GM18519 (cell line): Measurements from ENCODE around the gene PLEKHM2.

Experiments
- ATAC-seq: cut with Tn5 transposase; IDR thresholded peaks from one replicate; pipeline ENCODE4 v1.9.1; 2021; ENCODE audit warnings: mild to moderate bottlenecking, moderate library complexity; ENCODE audit not compliant: unreplicated experiment, low FRiP score

PLEKHM2 gene

DNA sequence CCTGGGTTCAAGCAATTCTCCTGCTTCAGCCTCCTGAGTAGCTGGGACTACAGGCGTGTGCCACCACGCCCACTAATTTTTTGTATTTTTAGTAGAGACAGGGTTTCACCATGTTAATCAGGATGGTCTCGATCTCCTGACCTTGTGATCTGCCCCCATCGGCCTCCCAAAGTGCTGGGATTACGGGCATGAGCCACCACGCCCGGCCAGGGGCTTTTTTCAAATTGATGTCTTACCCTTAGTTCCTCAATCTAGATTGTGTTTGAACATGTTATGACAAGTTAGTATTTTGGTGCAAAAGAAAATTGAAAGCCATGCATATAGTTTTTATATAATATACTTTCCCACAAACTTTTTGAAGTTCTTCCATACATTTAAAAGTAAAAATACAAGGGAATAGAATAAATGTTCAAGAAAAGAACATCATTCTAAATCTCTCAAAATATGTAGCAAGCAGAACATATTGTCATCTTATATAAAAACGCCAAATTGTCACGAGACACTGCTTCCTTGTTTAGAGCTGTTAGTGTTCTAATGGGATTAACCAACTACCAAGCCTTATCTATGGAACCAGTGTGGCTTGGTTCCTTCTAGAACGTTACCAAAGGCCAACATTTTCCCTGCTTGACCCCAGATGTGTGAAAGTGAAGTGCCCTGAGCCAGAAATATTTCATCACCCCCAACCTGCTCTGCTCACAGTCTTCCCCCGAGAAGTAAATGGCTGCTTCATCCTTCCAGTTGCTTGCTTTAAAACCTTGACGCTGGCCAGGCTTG, 9.5 kb upstream of the PLEKHM2 start:
- ATAC-seq: no peak

DNA sequence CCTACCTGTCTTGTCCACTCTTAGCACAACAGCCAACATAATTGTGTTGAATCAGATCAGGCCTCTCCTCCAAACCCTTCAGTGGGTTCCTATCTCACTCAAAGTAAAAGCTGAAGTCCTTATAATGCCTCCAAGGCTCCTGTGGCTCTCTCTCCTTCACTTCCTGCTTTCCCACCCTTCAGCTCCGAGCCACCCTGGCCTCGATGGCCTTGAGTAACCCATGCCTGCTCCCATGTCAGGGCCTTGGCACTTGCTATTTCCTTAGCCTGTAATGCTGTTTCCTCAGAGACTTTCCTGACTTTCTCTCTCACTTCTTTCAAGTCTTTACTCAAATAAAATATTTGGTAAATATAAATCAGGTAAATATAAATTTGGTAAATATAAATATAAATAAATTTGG, 8.1 kb upstream of the PLEKHM2 start:
- ATAC-seq: no peak

DNA sequence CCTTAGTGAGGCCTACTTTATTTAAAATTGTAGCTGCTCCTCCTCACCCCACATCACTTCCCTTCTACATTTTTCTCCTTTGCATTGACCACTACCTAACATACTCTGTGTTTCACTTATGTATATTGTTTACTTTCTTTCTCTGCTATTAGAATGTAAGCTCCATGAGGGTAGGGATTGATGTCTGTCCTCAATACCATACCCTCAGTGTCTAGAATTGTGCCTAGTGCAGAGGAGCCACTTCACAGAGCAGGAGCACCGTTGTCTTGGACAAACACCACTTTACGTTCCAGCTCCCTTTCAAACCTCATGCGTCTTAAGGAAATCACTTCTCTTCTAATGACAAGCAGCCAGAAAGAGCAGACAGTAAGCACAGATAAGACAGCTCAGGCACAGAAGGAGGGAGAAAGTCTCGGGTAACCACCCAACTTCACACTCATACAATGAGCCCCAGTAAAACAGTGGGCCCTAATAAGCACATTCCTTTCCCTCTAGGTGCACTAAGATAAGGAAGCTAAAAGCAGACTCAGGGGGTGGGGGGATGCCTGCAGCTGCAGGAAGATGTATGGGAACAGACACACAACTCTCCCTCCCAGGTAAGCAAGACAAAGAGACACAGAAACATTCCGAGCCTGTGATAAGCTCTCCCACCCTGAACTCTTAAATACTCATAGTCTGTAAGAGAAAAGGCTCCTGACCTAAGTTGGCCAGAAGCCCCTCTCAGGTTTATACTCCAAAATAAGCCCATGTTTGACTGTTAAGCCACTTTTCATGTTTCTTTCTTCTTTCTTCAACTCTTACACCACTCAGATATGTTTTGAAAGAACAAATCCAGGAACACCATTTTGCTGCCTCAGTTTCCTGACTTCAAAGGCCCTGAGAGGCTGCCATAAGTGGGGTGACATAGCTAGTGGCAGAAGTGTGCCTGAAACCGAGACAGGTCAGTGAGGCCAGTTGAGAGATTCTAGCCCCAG, 7.1 kb upstream of the PLEKHM2 start:
- no peak for ATAC-seq

DNA sequence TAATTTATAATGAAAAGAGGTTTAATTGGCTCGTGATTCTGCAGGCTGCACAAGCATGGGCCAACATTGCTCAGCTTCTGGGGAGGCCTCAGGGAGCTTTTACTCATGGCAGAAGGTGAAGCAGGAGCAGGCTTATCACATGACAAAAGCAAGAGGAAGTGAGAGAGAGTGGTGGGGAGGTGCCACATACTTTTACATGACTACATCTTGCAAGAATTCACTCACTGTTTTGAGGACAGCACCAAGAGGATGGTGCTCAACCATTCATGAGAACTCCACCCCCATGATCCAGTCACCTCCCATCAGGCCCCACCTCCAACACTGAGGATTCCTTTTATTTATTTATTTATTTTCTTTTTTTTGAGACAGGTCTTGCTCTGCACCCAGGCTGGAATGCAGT, 5.5 kb upstream of the PLEKHM2 start:
- ATAC-seq: no peak

DNA sequence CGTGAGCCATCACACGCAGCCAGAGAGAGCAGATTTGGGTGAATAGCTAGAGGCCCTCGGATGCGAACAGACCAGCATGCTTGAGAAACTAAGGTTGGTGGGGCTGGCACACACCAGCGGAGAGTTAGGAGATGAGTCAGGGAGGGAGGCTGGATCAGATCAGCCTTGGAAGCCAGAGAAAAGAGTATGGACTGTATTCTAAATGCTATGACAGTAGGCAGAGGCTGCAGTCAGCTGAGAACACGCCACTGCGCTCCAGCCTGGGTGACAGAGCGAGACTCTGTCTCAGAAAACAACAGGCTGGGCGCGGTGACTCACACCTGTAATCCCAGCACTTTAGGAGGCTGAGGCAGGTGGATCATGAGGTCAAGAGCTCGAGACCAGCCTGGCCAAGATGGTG, 4.0 kb upstream of the PLEKHM2 start:
- ATAC-seq: no peak

DNA sequence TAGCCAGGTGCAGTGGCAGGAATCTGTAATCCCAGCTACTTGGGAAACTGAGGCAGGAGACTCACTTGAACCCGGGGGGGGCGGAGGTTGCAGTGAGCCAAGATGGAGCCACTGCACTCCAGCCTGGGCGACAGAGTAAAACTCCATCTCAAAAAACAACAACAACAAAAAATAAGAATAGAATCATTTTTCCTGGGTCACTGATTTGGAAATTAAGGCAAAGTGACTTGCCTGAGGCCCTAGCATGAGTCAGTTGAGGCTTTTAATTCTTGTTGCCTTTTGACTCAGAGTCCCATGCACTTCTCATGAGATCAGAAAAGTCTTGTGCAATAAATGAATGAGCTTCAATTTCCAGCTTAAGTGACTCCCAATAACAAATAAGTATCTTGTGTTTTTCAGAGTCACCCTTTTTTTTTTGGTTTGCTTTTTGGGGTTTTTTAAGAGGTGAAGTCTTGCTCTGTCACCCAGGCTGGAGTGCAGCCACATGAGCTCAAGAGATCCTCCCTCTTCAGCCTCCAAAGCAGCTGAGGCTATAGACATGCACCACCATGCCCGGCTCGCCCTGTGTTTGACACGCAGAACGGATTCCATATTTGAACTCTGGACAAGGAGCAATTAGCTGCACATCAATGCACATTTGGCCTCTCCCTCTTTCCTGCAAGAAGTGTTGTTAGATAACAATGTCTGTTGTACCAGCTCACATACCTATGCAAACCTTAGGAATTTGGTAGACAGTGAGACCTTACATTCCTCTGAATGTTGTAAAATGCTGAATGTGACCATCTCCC, 3.4 kb upstream of the PLEKHM2 start:
- no peak for ATAC-seq

DNA sequence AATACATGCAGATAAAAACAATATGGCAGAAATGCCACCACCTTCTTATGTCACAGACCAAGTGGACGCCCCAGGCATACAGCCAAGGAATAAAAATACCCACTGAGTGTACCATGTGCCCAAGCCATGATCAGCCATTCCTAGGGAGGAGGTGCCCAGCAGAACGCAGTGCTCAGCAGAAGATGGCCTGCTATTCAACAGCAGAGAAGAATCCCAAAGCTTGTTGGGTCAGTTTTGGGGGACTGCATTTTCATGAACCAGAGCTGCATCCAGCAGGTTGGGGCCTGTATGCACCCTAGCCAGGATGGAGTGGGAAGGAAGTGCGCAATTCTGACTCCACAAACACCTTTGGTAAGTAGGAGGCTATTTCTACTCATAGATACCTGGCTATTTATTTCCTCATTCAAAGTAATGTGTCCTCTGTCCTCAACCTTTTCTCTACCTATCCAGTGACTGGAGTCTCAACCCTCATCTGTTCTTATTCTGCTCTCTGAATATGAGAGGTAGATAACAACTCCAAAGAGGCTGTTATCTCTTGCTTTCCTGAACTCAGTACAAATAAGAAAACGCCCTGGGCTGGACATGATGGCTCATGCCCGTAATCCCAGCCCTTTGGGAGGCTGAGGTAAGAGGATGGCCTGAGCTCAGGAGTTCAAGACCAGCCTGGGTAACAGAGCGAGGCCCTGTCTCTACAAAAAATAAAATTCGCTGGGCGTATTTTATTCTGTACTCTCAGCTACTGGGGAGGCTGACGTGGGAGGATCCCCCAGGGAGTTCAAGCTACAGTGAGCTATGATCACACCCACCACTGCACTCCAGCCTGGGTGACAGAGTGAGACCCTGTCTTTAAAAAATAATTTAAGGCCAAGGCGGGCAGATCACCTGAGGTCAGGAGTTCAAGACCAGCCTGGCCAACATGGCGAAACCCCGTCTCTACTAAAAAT, 2.5 kb upstream of the PLEKHM2 start:
- no peak for ATAC-seq

DNA sequence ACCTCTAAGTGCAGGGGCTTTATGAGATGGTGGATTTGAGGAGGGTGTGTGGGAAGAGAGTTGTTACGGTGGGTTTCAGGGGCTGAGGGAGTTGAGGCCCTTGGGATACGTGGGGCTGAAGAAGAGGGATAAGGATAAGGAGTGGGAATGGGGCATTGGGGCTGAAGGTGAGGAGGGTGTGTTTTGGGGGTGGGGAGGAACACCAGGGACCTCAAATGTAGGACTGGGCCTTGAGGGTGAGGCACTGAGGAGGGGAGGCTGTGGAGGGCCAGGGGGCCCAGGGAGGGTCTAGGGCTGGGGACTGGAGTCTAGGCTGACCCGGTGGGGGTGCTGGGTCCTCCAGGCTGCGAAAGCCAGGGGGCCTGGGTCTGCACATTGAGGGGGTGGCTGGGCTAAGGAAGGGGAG, 1.2 kb upstream of the PLEKHM2 start:
- no peak for ATAC-seq

DNA sequence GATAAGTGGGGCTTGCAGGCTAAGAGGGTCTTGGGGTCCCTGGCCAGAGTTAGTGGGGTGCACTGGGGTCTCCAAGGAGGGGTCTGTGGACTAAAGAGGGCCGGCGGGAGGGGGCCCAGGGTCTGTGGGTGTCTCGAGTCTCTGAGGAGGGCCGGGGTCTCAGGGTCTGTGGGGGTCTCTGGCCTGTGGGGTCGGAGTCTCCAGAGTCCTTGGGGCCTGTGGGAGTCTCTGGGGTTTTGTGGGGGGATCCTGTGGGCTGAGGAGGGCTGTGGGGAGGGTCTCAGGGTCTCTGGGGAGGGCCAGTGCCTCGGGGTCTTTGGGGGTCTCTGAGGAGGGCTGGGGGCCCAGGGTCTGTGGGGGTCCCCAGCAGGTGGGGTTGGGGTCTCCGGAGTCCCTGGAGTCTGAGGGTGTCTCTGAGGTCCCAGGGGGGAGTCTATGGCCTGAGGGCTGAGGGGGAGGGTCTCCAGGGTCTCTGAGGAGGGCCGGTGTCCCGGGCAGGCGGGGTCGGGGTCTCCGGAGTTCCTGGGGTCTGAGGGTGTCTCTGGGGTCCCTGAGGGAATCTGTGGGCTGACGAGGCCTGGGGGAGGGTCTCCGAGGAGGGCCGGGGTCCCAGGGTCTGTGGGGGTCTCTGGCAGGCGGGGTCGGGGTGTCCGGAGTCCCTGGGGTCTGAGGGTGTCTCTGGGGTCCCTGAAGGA, 628 bp upstream of the PLEKHM2 start:
- no peak for ATAC-seq

DNA sequence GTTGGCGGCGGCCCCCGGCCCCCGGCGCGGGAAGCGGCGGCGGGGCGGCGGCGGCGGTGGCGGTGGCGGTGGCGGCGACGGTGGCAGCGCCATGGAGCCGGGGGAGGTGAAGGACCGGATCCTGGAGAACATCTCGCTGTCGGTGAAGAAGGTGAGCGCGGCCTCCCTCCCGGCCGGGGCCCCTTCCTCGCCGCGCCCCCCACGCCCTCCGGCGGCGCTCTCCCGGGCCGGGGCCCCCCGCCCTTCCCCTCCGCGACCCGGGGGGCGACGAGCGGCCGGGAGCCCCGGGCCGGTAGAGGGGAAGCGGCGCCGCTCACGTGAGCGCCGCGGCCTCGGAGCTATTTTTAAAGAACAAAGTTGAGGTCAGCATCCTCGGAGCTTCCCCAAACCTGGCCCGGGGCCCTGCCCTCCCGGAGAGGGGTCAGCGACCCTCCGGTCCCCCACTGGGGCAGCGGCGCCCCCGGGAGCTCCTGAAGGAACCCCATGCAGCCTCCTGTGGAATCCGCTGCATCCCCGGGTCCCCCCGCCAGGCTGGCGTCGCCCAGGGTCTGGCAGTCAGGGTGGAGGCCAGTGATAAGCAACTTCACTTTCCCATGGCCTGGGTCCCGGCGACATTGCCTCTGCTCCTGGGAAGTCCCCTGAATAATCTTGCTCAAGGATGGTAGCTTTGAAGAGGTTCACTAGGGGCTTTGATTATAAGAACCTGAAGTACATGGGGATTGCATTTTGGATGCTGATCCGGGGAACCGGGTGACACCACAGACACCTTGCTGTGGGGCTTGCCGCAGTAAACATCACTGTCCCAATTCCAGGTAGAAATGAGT, 560 bp downstream of the PLEKHM2 start:
- ATAC-seq: no peak

DNA sequence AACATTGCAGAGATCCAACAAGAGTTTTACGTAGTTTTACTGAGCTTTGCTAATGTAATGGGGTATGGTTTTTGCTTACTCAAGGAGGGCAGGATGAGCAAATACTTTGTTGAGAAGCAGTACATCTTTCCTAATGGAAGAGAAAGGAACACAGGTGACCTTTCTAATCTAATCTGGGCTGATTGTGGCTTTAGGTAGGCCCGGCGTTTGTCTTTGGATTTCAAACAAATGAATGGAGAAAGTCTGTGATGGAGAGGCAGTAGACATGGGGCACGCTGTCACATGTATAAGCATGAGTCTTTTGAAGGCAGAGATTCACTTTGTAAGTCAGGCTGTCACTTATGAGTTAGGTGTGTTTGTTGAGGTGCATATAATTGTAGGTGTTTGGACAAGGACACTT, 1.7 kb downstream of the PLEKHM2 start:
- ATAC-seq: no peak

DNA sequence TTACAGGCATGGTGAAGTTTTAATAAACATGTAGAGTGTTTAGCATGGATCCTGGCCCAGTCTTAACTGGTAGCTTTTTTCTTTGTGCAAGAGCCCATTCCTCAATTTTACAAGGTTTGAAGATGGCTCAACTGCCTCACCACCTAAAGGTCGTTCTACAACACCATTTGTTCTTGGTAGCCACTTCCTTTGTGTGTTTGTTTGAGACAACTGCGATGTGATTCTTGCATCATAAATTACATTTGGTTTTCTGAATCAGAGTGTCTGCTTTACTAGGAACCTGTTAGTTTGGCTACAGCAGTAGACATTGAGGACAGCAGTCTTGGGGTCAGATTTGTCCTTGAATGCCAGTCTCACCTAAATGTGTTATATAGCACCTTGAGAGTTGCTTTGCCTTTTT, 3.3 kb downstream of the PLEKHM2 start:
- no peak for ATAC-seq

DNA sequence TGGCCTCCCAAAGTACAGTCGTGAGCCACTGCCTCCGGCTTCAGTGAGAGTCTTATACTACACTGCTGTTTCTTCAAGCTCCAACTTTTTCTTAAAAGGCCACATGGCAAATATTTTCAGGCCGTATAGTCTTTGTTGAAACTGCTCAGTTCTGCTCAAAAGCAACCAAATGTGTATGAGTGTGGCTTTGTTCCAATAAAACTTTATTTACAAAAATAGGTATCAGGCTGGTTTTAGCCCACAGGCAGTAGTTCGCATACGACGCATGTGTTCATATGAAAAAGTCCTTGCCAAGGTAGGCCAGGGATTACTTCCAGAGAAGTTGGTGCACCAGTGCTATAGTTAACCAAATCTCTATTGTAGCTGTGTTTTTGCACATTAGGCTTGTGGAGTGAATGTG, 6.2 kb downstream of the PLEKHM2 start:
- ATAC-seq: no peak

DNA sequence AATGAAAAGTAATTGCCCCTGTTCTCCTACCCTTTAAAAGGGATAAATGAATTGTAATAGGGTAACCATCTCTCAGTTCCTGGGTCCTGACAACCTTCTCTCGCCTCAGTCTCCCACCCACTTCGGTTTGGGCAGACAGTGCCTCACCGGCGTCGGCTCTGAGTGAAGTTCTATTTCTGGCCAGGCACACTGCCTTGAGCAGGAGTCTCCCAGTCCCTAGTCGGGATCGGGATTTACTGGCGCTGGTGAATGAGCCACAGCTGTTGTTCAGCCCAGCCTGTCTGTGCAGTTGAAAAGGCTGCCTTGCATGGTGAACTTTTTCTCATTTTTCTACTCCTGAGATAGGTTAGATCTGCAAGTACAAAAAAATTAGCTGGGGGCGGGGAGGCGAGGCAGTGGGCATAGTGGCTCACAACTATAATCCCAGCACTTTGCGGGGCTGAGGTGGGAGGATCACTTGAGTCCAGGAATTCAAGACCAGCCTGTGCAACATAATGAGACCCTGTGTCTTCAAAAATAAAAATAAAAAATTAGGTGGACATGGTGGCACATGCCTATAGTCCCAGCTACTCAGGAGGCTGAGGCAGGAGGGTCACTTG, 7.4 kb downstream of the PLEKHM2 start:
- no peak for ATAC-seq

DNA sequence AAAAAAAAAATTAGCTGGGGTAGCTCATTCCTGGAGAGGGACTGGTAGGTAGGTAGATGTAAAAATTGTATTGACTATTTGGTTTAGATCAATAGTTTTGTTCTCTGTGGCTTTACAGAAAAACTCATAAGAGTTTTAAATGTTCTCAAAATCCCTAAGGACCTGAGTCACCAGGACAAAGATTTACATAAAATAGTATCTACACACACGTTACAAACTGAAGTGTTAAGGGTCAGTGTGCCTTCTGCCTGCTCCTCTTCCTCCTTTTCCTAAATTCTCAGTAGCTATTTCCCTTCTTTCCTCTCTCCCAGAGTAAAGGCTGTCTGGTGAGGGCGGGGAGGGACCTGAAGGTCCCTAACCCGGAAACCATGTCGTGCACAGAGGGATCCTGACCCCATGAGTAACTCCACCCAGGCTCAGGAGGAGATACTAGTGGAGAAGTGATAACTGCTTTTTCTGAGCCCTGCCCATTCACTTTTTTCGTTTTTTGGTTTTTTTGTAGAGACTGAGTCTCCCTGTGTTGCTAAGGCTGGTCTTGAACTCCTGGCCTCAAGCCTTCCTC, 8.1 kb downstream of the PLEKHM2 start:
- no peak for ATAC-seq

DNA sequence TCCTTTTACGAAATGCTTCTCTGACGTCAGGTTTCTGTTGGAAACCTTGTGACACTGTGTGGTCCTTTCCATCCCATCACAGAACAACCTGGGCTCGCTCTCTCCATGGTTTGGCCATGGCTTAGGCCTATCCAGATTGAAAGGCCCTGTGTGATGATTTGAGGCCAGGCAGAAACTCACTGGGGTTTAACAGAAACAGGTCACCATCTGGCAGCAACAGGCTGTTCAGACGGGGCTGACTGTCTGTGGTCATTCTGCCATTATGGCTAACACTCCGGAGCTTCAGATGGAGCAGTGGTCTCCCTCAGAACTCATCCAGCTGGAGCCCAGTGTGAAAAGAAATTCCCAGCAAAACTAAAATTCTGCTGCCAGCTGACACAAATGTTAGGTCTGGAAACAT, 9.3 kb downstream of the PLEKHM2 start:
- no peak for ATAC-seq

DNA sequence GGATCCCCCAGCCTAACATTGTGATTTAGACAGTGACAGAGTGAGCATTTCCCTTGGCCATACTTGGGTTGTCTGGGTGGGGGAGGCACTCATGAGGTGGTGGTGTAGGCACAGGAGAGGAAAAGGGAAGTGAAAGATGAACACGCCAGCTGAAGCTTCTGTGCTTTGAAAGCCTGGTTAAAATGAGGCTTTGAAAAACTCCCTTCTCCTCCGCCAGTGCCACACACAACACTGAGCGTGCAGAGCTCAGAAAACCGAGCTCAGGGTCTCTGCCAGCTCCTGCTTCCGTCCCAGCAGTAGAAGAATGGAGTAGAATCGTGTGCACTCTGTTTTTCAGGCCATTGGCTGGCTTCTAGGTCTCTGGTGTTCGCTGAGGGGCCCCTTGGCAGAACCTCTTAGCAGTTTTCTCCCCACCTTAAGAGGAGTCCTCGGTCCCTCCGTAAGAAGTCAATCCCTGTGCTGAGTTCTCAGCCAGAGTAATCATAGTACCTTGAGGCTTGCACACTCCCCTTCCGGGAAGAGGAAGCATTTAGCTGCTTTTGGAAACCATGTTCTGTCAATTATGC, 12.9 kb downstream of the PLEKHM2 start:
- peak; percentile 73 for ATAC-seq
